Stimulated activated naive CD8-positive, alpha-beta T cell treated with anti-CD3 and anti-CD28 coated beads, Interleukin-15, Interleukin-2, amounts not matched to agents 100 ng/mL and 50 ng/mL, for 24 hours (primary cell): ENCODE measurements around the gene UNC45A.
A peak's percentile ranks its signal among the peaks of the same experiment; 100 is the strongest.

Experiments
- H3K27ac Mint-ChIP-seq: one replicate; pipeline ENCODE4 v1.8.0; 2021; ENCODE audit warnings: mild to moderate bottlenecking, mixed read lengths
- H3K27me3 Mint-ChIP-seq: one replicate; pipeline ENCODE4 v1.8.0; 2021; ENCODE audit warnings: mixed read lengths
- H3K36me3 Mint-ChIP-seq: one replicate; pipeline ENCODE4 v1.8.0; 2021; ENCODE audit warnings: low read depth, mixed read lengths
- H3K4me1 Mint-ChIP-seq: one replicate; pipeline ENCODE4 v1.8.0; 2021; ENCODE audit warnings: low read depth, mixed read lengths
- H3K4me3 Mint-ChIP-seq: one replicate; pipeline ENCODE4 v1.8.0; 2021; ENCODE audit warnings: mild to moderate bottlenecking, mixed read lengths
- H3K9me3 Mint-ChIP-seq: one replicate; pipeline ENCODE4 v1.8.0; 2021; ENCODE audit warnings: mixed read lengths

UNC45A gene

DNA sequence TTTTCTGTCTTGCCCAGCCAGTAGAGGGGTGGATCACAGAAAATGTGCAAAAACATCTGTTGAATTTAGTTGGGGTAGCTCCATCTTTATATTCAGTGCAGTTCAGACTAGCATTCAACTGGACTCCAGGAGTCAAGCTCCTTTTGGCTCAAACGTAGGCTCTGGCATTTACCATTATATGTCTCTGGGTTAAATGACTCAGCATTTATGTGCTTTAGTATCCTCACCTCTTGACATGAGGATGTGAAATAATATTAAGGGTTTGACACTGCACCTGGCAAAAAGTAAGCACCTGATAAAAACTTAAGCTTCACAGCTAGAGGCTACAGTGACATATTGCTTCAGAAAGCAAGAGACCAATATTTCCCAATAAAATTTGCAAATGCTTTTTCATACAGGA lies 44.5 kb downstream of the UNC45A start:
- no peaks in the 10 kb centered on the region for H3K27me3 Mint-ChIP-seq
- no peak overlapping the region for H3K27ac Mint-ChIP-seq
- H3K9me3 Mint-ChIP-seq: no peaks in the 10 kb centered on the region
- no peak overlapping the region for H3K4me3 Mint-ChIP-seq
- H3K36me3 Mint-ChIP-seq: peaks cover 93% of the 10 kb centered on the region
- peaks cover 9% of the 10 kb centered on the region for H3K4me1 Mint-ChIP-seq

DNA sequence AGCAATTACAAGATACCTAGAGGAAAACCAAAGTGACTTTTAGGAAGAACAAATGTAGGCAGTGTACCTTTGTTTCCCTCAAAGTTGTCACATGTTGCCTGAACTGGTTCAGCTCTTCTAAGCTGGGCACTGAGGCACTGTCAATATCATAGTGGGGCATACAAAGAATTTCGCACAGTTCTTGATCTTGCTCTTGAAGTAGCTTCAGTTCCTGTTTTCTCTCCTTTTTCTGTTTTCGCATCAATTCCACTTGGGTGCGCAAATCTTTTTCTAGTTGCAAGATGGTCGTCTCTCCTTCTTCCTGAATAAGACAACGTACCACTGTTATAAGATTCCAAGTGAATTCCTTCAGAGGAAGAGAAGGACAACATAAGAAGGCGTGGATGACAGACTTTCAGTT lies 46.6 kb downstream of the UNC45A start:
- Mint-ChIP-seq H3K9me3 (no peaks in the 10 kb centered on the region), H3K4me3 (no peak overlapping the region), H3K27ac (no peak overlapping the region), H3K4me1 (peaks cover 9% of the 10 kb centered on the region), H3K27me3 (no peaks in the 10 kb centered on the region), H3K36me3 (peaks cover 77% of the 10 kb centered on the region)

DNA sequence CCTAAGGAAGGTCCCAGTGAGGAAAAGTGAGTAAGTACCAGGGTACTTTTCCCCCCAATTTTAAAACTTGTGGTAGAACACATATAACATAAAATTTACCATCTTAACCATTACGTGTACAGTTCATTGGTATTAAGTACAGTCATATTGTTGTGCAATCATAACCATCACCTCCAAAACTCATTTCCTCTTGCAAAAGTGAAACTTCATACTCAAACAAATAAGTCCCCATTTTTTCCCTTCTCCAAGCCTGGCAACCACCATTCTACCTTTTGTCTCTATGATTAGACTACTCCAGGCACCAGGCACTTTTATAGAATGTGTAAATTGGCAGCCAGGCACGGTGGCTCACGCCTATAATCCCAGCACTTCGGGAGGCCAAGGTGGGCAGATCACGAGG lies 47.0 kb downstream of the UNC45A start:
- Mint-ChIP-seq H3K27ac (no peak overlapping the region), H3K36me3 (peaks cover 72% of the 10 kb centered on the region), H3K4me3 (no peak overlapping the region), H3K27me3 (no peaks in the 10 kb centered on the region), H3K4me1 (peaks cover 9% of the 10 kb centered on the region), H3K9me3 (no peaks in the 10 kb centered on the region)

DNA sequence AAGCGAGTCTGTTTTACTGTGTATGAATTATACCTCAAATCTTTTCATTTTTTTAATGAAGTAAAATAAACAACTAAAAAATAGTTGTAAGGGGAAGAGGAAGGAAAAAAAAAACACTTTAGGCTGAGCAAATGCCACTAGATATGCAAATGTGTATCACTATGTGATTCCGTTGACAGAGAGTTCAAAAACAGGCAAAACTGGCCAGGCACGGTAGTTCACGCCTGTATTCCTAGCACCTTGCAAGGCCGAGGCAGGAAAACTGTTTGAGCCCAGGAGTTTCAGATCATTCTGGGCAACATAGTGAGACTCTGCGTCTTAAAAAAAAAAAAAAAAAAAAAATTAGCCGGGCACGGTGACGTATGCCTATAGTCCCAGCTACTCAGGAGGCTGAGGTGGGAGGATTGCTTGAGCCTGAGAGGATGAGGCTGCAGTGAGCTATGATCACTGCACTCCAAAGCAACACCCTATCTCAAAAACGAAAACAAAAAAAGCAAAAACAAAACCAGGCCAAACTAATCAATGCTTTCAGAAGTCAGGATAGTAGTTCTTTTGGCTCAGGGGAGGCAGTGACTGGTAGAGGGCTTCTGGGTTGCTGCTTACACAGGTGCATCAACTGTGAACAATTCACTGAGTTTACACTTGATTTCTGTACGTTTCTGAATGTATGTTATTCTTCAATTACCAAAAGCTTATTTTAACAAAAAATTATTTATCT lies 51.9 kb downstream of the UNC45A start:
- Mint-ChIP-seq H3K9me3 (no peaks in the 10 kb centered on the region), H3K4me3 (no peak overlapping the region), H3K27me3 (no peaks in the 10 kb centered on the region), H3K4me1 (peaks cover 15% of the 10 kb centered on the region), H3K36me3 (peaks cover 35% of the 10 kb centered on the region), H3K27ac (no peak overlapping the region)

DNA sequence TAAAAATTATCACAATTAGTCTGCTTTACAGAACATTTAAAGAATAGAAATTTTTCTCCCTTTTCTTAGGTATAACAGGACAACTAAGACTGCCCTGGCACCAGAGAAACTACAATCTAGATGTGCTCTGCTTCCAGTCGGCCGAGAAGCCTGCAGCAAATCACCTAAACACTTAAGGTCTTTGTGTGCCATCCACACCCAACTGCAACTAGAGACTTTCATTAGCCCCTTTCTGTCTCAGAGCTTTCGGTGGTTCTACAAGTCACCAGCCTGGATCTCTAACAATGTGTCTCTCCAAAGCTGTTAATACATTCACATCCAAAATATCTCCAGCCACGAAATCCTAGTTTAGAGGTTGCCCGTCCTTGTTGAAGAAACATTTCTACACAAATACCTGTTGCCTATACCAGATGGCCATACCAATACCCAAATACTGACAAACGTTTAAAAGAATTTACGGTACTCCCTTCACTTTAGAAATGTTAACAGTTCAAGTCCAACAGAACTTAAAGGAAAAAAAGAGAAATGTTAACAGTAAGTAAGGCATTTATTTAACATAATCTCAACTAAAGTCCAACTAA lies 52.6 kb downstream of the UNC45A start:
- no peaks in the 10 kb centered on the region for H3K9me3 Mint-ChIP-seq

DNA sequence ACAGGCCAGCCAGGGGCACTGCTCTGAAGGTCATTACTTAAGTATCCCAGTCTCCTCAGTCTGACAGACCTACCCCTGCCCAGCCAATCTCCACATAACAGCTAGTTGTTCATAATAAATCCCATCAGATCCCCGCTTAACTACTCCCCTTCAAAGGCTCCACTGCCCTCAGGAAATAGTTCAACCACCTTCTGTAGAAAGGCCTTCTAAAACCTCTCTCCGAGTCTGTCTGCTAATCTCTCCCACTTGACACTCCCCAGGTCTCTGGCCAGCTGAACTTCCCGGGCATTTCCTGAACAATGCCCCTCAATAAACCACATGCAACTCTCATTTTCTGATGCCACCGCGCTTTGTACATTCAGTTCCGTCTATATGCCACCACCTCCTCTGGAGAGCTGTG lies 53.2 kb downstream of the UNC45A start:
- Mint-ChIP-seq H3K9me3 (no peaks in the 10 kb centered on the region), H3K4me1 (peaks cover 26% of the 10 kb centered on the region), H3K4me3 (no peak overlapping the region), H3K27ac (peak overlapping the region; percentile 12), H3K27me3 (no peaks in the 10 kb centered on the region), H3K36me3 (peaks cover 30% of the 10 kb centered on the region)

More for the DNA sequence above, 52.6 kb downstream of the UNC45A start:
- Mint-ChIP-seq H3K36me3 (peaks cover 34% of the 10 kb centered on the region), H3K27ac (no peak overlapping the region), H3K4me1 (peaks cover 19% of the 10 kb centered on the region), H3K4me3 (no peak overlapping the region), H3K27me3 (no peaks in the 10 kb centered on the region)

DNA sequence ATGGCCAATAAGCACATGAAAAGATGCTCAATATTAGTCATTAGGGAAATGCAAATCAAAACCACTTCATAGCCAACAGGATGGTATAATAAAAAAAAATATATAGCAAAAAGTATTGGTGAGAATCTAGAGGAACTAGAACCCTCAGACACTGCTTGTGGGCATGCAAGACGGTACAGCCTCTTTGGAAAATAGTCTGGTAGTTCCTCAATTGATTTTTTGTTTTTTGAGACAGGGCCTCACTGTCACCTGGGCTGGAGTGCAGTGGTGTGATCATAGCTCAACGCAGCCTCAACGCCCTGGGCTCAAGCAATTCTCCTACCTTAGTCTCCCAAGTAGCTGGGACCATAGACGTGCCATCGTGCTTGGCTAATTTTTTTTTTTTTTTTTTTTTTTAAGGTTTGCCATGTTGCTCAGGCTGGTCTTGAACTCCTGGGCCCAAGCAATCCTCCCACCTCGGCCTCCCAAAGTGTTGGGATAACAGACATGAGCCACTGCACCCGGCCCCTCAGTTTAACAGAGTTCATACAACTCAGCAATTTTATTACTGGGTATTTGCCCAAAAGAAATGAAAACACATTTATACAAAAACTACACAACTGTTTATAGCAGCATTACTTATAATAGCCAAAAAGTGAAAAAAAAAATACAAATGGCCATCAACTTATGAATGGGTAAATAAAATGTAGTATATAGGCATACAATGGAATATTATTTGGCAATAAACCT lies 54.1 kb downstream of the UNC45A start:
- Mint-ChIP-seq H3K9me3 (no peaks in the 10 kb centered on the region), H3K27me3 (no peaks in the 10 kb centered on the region), H3K27ac (no peak overlapping the region), H3K36me3 (peaks cover 21% of the 10 kb centered on the region), H3K4me3 (no peak overlapping the region), H3K4me1 (peaks cover 30% of the 10 kb centered on the region)

DNA sequence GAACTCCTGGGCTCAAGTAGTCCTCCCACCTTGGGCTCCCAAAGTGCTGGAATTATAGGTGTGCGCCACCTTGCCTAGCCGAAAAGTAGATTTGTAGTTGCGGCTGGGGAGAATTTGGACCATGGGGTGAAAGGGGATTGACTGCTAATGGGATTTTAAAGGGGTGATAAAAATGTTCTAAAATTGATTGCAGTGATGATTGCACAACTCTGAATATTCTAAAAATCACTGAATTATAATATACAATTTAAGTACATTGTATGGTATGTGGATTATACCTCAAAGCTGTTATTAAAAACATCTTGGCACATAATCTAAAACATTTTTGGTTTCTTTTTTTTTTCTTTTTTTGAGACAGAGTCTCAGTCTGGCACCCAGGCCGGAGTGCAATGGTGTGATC lies 55.4 kb downstream of the UNC45A start:
- Mint-ChIP-seq H3K4me1 (peaks cover 36% of the 10 kb centered on the region), H3K27me3 (no peaks in the 10 kb centered on the region), H3K36me3 (peaks cover 17% of the 10 kb centered on the region), H3K9me3 (no peaks in the 10 kb centered on the region), H3K4me3 (no peak overlapping the region), H3K27ac (no peak overlapping the region)

DNA sequence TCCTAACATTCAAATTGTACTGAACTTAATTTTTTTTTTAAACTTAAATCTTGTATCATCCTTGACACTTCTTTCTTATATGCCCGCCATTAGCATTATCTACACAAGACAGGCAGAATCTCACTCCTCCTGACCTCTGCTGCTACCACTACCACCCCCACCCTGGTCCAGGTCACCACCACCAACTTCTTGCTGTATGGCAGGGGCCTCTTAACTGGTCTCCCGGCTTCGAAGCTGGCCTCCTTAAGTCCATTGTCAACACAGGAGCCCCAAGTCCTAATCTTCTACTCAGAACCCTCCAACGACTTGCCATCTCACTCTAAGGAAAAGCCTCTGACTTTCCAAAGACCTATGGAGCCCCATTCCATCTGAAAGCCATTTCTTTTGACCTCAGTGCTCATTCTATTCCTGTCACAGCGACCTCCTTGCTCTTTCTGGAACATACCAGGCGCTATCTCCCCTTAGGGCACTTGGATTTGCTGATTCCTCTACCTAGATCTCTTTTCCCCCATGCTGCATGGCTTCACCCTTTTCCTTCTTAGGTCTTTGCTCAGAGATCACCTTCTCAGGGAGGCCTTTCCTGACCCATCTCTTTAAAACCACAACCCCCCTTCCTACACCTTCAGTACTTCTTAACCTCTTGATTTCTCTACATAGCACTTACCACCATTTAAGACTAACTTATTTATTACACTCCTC lies 56.7 kb downstream of the UNC45A start:
- Mint-ChIP-seq H3K27ac (peak overlapping the region; percentile 21), H3K4me1 (peaks cover 44% of the 10 kb centered on the region)

DNA sequence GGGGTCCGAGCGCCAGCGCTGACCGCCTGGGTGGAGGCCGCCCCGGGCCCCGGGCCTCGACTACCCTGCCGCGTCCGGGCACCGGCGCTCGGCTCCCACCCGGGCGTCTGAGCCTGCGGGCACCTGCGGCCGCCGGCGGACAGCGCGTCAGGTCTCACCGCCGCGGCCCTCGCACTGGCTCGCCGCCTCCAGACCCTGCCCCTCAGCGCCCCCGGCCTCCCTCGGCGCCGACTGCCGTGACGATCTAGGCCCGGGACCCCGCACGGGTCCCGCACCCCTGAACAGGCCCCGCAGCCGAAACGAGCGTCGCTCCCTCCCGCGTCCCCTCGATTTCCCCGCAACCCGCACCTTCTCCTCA lies 59.0 kb downstream of the UNC45A start:
- Mint-ChIP-seq H3K4me3 (peak overlapping the region; percentile 100), H3K27me3 (no peaks in the 10 kb centered on the region), H3K4me1 (peaks cover 36% of the 10 kb centered on the region), H3K27ac (peak overlapping the region; percentile 99), H3K9me3 (no peaks in the 10 kb centered on the region), H3K36me3 (peaks cover 25% of the 10 kb centered on the region)

More for the DNA sequence above, 56.7 kb downstream of the UNC45A start:
- Mint-ChIP-seq H3K9me3 (no peaks in the 10 kb centered on the region), H3K27me3 (no peaks in the 10 kb centered on the region), H3K4me3 (peak overlapping the region; percentile 27), H3K36me3 (peaks cover 17% of the 10 kb centered on the region)

DNA sequence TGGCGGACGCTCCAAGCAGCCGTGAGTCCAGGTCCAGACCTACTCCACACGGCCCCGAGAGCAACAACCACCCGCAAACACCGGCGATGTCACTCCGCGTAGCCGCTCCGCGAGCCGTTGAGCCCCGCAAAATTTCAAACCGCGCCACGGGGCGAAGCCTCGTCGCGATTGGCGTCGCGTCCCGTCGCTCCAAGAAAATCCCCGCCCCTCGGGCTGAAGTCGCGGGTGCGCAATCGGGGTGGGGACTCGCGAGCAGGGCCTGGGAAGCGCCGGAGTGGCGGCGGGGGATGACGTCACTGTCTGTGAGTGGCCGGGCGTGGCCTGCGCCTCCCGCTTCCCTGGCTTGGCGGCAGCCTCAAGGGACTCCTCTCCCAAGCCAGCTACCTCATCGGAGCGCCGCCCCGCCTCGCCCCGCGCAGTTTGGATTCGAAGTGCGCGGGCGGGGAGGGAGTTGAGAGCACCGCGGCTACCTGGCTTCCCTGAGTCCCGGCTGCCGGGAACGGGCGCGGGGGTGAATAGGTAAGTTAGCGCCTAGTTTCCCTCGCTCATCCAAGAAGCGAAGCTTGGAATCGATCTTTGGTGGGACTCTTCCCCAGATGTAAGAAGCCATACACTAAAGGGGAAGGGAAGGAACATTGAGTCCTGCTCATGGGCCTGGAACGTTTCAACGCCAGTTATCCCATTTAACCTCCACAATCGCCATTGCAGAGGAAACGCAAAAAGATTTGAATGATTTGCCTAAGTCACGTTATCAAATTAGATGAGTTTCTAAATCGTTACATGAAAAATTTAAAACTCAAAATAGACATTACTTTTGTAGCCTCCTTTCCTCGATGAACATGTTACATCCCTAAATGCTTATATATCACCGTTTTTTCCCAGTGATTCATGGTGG lies 59.6 kb downstream of the UNC45A start, which contains the start of gene PRC1:
TSS of gene PRC1 (minus strand) at position 119 of the 895 bp plus-strand sequence. CDS start at position 1, 118 bp downstream.
- Mint-ChIP-seq H3K36me3 (peaks cover 28% of the 10 kb centered on the region), H3K4me3 (peak within 1 kb of the TSS; percentile 100), H3K27me3 (no peaks in the 10 kb centered on the region), H3K9me3 (no peaks in the 10 kb centered on the region), H3K27ac (peak within 1 kb of the TSS; percentile 99), H3K4me1 (peaks cover 35% of the 10 kb centered on the region)

DNA sequence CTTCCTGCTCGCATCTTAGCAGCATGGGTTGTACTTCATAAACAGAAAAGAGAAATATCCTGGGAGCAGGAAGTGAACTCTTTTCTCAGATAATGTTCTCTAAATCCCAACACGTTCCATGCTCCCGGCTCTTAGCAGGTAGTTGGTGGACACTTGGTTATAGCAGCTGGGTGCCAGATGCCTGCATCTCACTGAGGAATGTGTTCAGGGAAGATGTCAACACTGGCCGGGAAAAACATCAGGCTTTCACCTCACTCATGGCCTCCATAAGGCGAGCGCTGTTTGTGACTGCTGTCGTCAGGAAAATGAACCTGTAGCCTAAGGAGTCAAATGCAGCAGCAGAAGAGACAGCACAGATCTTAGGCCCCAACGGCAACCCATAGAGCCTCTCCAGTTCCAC lies 63.7 kb downstream of the UNC45A start:
- Mint-ChIP-seq H3K27me3 (no peaks in the 10 kb centered on the region), H3K36me3 (peaks cover 36% of the 10 kb centered on the region), H3K27ac (no peak overlapping the region), H3K4me1 (peaks cover 15% of the 10 kb centered on the region), H3K4me3 (no peak overlapping the region), H3K9me3 (no peaks in the 10 kb centered on the region)

DNA sequence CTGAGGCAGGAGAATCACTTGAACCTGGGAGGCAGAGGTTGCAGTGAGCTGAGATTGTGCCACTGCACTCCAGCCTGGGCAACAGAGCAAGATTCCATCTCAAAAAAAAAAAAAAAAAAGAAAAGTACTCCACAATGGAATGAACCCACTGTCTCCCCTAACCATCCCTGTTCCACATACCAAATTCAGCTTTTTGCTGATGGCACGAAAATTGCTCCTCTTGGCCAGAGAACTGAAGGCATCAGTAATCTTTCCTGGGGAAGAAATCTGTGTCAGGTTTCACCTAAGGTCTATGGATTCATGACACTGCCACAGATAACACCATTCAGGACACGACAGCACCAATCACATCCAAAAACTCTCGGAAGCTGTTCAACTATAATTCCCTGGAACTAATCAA lies 66.1 kb downstream of the UNC45A start:
- Mint-ChIP-seq H3K9me3 (no peaks in the 10 kb centered on the region), H3K4me3 (no peak overlapping the region), H3K36me3 (peaks cover 47% of the 10 kb centered on the region), H3K27ac (no peak overlapping the region), H3K4me1 (peaks cover under 1% of the 10 kb centered on the region), H3K27me3 (no peaks in the 10 kb centered on the region)
